GM12878 (cell line): ENCODE measurements around the gene HOXB13. TPM values are rescaled to one million over a fixed set of nuclear protein-coding genes. Genes with fewer than 3 reads are reported as not detected.
A peak's percentile ranks its signal among the peaks of the same experiment; 100 is the strongest.

ENCODE experiments used
- ATAC-seq: fragments of 200-7000 bp; cut with Tn5 transposase; 3 replicates; pipeline ENCODE4 v1.9.1; 2020; ENCODE audit warnings: mild to moderate bottlenecking, moderate library complexity
- BruUV-seq: library from RNA; stranded (reverse); fragments of 400-500 nt; replicated peaks from 2 replicates; lab custom pipeline; 2021; lab: Mats Ljungman, UMichigan
- CTCF ChIA-PET: fragments of 300-600 bp; sonication (Branson Sonifier 250); formaldehyde crosslinking; extraction: SDS; loops from one replicate; lab custom pipeline; 2021; ENCODE audit warnings: inconsistent platforms; lab: Yijun Ruan, JAX
- POLR2A ChIA-PET: fragments of 350-600 bp; formaldehyde crosslinking; extraction: SDS; loops from one replicate; lab custom pipeline; 2021; ENCODE audit warnings: inconsistent platforms; lab: Charles Lee
- RAD21 ChIA-PET: fragments of 300-600 bp; sonication (Branson Sonifier 250); formaldehyde crosslinking; loops from one replicate; lab custom pipeline; 2023; ENCODE audit warnings: antibody characterized with exemption; ENCODE audit not compliant: unreplicated experiment; lab: Charles Lee
- SMC1A ChIA-PET: fragments of 300-600 bp; sonication (Branson Sonifier 250); formaldehyde crosslinking; loops from one replicate; lab custom pipeline; 2023; ENCODE audit not compliant: unreplicated experiment, uncharacterized antibody; lab: Charles Lee
- DNase-seq: peaks from one replicate; pipeline ENCODE4 v3.0.0-alpha.2; 2011; ENCODE audit warnings: low read depth, low spot score
- FAIRE-seq: peaks from 3 replicates; lab custom pipeline; 2011; peaks lifted over from hg19 to GRCh38; lab: Jason Lieb, UNC
- H2AFZ ChIP-seq: 2 replicates; pipeline ENCODE4 v1.6.0; 2011; ENCODE audit warnings: low read depth, low read length, control low read depth; ENCODE audit not compliant: control insufficient read depth
- H3K27ac ChIP-seq: 2 replicates; pipeline ENCODE4 v1.5.1; 2011; ENCODE audit warnings: control low read depth; ENCODE audit not compliant: control insufficient read depth, insufficient read depth
- H3K27me3 ChIP-seq, 2 experiments: replicated peaks in 1 of 2; 2 replicates each; pipeline versions ENCODE4 v1.6.0 to v1.6.1; 2011; ENCODE audit warnings: low read length in 1 of 2; ENCODE audit not compliant: control insufficient read depth in 2 of 2, insufficient read depth in 2 of 2
- H3K36me3 ChIP-seq, 2 experiments: 2 replicates each; pipeline ENCODE4 v1.5.1; 2011; ENCODE audit warnings: low read length in 1 of 2; ENCODE audit not compliant: control insufficient read depth in 2 of 2, insufficient read depth in 2 of 2
- H3K4me1 ChIP-seq: 2 replicates; pipeline ENCODE4 v1.6.1; 2011; ENCODE audit warnings: mild to moderate bottlenecking, low read length, moderate library complexity, mixed read lengths; ENCODE audit not compliant: control insufficient read depth, insufficient read depth
- H3K4me2 ChIP-seq: 2 replicates; pipeline ENCODE4 v1.6.0; 2011; ENCODE audit warnings: control low read depth; ENCODE audit not compliant: control insufficient read depth, insufficient read depth
- H3K4me3 ChIP-seq: fragments of 200-600 bp; sonication (generic); 2 replicates; pipeline ENCODE4 v1.5.1; 2016
- H3K79me2 ChIP-seq: 2 replicates; pipeline ENCODE4 v1.6.0; 2011; ENCODE audit warnings: low read length; ENCODE audit not compliant: control insufficient read depth, insufficient read depth
- H3K9ac ChIP-seq: 2 replicates; pipeline ENCODE4 v1.8.0; 2011; ENCODE audit warnings: low read length, control low read depth, mixed read lengths; ENCODE audit not compliant: control insufficient read depth, insufficient read depth
- H3K9me3 ChIP-seq: replicated peaks from 3 replicates; pipeline ENCODE4 v1.5.1; 2011; ENCODE audit warnings: mild to moderate bottlenecking, low read length; ENCODE audit not compliant: control insufficient read depth, insufficient read depth
- H4K20me1 ChIP-seq: 2 replicates; pipeline ENCODE4 v1.6.0; 2011; ENCODE audit not compliant: control insufficient read depth, insufficient read depth
- CHD2 ChIP-seq: IDR thresholded peaks from 2 replicates; pipeline ENCODE4 v1.6.1; 2011; ENCODE audit warnings: low read depth, low read length, improper control_type of control experiment, borderline replicate concordance
- CREB1 ChIP-seq: IDR thresholded peaks from 2 replicates; pipeline ENCODE4 v1.6.1; 2012; ENCODE audit warnings: low read depth, mild to moderate bottlenecking, inconsistent platforms
- HDAC2 ChIP-seq: fragments of 200-600 bp; sonication (generic); IDR thresholded peaks from 2 replicates; pipeline ENCODE4 v1.6.1; 2017
- KDM1A ChIP-seq: fragments of 200-600 bp; sonication (generic); IDR thresholded peaks from 2 replicates; pipeline ENCODE4 v1.6.1; 2016; ENCODE audit warnings: borderline replicate concordance
- POLR2AphosphoS5 ChIP-seq: IDR thresholded peaks from 2 replicates; pipeline ENCODE4 v1.6.1; 2011; ENCODE audit warnings: mild to moderate bottlenecking, low read length, inconsistent platforms
- SUZ12 ChIP-seq: fragments of 200-600 bp; sonication (generic); IDR thresholded peaks from one replicate; pipeline ENCODE4 v1.6.1; 2018; ENCODE audit warnings: antibody characterized with exemption, mild to moderate bottlenecking; ENCODE audit not compliant: unreplicated experiment
- ZSCAN29 ChIP-seq: fragments of 450-650 bp; IDR thresholded peaks from 2 replicates; pipeline ENCODE4 v1.6.1; 2017; ENCODE audit warnings: mild to moderate bottlenecking, moderate library complexity
- WGBS: methylation state at CpG from one replicate; pipeline ENCODE4 v1.1.6; 2016; ENCODE audit warnings: low lambda C conversion rate; ENCODE audit not compliant: insufficient replicate concordance, insufficient coverage; ENCODE audit errors: missing lambda C conversion rate; 5-methylcytosine and 5-hydroxymethylcytosine counted together
- in situ Hi-C: fragments of 300-500 bp; cut with MboI; formaldehyde crosslinking; loops from 9 replicates; pipeline ENCODE4 v1.14.3; 2018; ENCODE audit warnings: mixed read lengths
- intact Hi-C: fragments of 100-400 bp; cut with micrococcal nuclease; formaldehyde crosslinking; loops from one replicate; pipeline ENCODE4 v1.14.2; 2022; ENCODE audit not compliant: unreplicated experiment
- polyA plus RNA-seq, 11 experiments: library from polyadenylated mRNA; depleted of rRNA in 4 of 11; unstranded in 6 of 11; stranded (reverse) in 5 of 11; fragments of >200 nt; fragmentation: Nextera tagmentation in 4 of 11; fragmentation: Illumina TruSeq in 1 of 11; extraction: Ambion mirVana in 4 of 11; extraction: Trizol in 1 of 11; gene quantifications; 1 replicate in 1 of 11; 2 replicates in 10 of 11; pipeline versions ENCODE4 v1.2.1 to v1.2.3, GENCODE V29; 2011 to 2016; ENCODE audit warnings: inconsistent platforms in 2 of 11, missing spikeins in 2 of 11, low read depth in 1 of 11
- total RNA-seq, 4 experiments: library from RNA; depleted of rRNA in 3 of 4; stranded (reverse); fragments of >200 nt in 3 of 4; fragmentation: Illumina TruSeq in 1 of 4; extraction: Trizol in 1 of 4; gene quantifications; 2 replicates each; pipeline versions ENCODE4 v1.2.1 to v1.2.3, GENCODE V29; 2013 to 2021
- TF ChIP-seq, protein P1 (sequence below): fragments of 450-650 bp; IDR thresholded peaks from 2 replicates; pipeline ENCODE4 v1.6.1; 2017; ENCODE audit warnings: mild to moderate bottlenecking, moderate library complexity

Gene HOXB13
- total and polyA plus RNA-seq, 10 of the 15 experiments (the other 5 are each of a cell fraction or from before 2014, with no cell fraction given): 0.05 TPM; not detected in 9

DNA sequence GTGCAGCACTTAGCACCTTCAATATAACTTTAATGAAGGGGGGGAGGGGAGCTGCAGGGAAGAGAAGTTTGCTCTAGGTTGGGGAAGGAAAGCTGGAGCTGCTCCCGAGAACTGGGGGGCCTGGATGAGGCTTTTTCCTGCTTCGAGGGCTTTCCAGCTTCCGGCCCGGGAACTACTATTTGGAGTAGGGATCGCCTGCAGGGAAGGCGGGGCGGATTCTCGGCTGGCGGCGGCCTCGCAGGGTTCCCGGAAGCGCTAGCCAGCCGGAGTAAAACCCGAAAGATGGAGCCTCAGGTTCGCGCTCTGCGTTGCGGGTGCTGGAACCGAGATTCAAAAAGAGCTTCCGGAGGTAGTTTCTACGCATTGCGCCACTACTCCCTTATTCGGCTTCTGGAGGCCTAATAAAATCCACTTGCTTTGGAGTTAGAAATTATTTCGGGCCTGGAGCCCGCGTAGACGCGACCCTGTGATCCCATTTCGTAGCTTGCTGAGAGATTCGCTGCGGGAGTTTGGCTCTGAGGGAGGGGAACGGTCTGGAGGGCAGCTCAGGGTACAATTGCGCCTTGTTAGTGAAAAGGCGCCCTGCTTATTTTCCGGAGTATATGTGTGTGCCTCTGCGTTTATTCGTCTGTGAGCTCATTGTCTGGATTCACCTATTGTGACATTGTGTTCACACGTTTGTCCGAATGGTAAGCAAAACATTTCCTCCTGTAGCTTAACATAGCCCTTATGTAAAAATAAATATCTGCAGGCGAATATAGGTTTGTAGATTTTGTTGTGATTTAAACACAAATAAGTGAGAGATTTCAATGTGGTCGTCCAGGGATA is 4.9 kb downstream of the HOXB13 start:
- Histone ChIP-seq H3K4me1 (no peaks in the 10 kb centered on the region; the same call in 1 of the 2 replicates), H3K9me3 (no peaks in the 10 kb centered on the region; the same call in 2 of the 3 replicates), H3K36me3 (no peaks in the 10 kb centered on the region), H3K4me2 (peak overlapping the region; percentile 63), H3K9ac (no peak overlapping the region), H3K27ac (no peak overlapping the region), H3K4me3 (no peak overlapping the region), H3K27me3 (peaks cover 39 to 63% of the 10 kb centered on the region in 2 experiments), H4K20me1 (no peaks in the 10 kb centered on the region), H2AFZ (no peak overlapping the region), H3K79me2 (no peaks in the 10 kb centered on the region)
- WGBS: 9% methylated on average over 42 of the region's 42 CpGs
- in situ Hi-C loops: no loop called here
- ChIA-PET CTCF (interaction anchor here (0.6 to 7.5 kb wide), 46 partner anchors 8 to 336 kb away, joined by 3 to 108 read pairs (median 5); partner anchors contain the start of gene ATP5MC1), SMC1A (interaction anchor here (0.6 to 3.9 kb wide), 19 partner anchors 9 to 309 kb away, joined by 3 to 26 read pairs (median 4); no protein-coding TSS in a partner anchor), RAD21 (interaction anchor here (0.7 to 5.5 kb wide), 15 partner anchors 14 to 169 kb away, joined by 3 to 67 read pairs (median 3); partner anchors contain the start of gene ATP5MC1), POLR2A (no interaction called here)
- BruUV-seq: no TSS peak
- TF ChIP-seq POLR2AphosphoS5 (no peak), ZSCAN29 (peak; percentile 98), SUZ12 (peak; percentile 31)
- ATAC-seq: peak; percentile 34; the same call in 1 of the 3 replicates
- peak; percentile 47 for FAIRE-seq
- intact Hi-C loops: loop anchor here (1.0 to 5.0 kb wide), 3 partner anchors 45 to 156 kb away; no protein-coding TSS in a partner anchor
- DNase-seq: no peak

DNA sequence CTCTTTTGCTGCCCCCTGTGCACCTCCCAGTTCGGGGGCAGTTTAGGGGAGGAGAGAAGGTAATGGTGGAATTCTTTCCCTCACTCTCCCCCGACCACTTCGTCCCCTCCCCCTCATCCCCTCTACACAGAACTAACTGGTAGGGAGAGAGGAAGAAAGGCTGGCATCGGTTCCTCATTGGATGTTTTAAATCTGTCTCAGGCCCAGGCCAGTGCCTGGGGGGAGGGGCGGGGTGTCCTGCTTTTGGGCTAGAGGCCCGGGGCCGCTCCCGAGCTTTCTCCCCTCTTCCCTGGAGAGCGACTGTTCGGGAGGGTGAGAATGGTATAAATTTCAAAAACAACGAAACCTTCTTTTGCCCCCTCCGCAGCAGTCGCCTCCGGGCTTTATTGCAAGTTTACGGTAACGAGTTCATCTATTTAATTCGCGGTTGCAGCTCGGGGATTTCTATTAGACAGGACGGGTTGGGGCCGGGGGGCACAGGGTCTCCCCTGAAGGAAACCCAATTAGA is 5.6 kb downstream of the HOXB13 start, which contains the start of gene PRAC2:
PRAC2 (plus strand) TSS at position 271 of the 508 bp plus-strand sequence. CDS start 1,226 bp downstream, outside the sequence.
- WGBS: 12% methylated on average over 20 of the region's 21 CpGs
- in situ Hi-C loops (no loop called here), intact Hi-C loops (loop anchor here (5.0 kb wide), 1 partner anchor 69 kb away; no protein-coding TSS in a partner anchor)
- CTCF ChIA-PET: interaction anchor here (0.7 to 7.5 kb wide), 22 partner anchors 10 to 171 kb away, joined by 3 to 108 read pairs (median 9); no protein-coding TSS in a partner anchor
- Histone ChIP-seq H3K4me2 (peak within 1 kb of the TSS; percentile 63), H3K9ac (no peak within 1 kb of the TSS), H3K4me1 (no peaks in the 10 kb centered on the region; the same call in 1 of the 2 replicates), H3K27me3 (peaks cover 41 to 66% of the 10 kb centered on the region in 2 experiments), H4K20me1 (no peaks in the 10 kb centered on the region), H3K27ac (no peak within 1 kb of the TSS), H3K4me3 (no peak within 1 kb of the TSS), H3K79me2 (no peaks in the 10 kb centered on the region), H2AFZ (no peak within 1 kb of the TSS), H3K9me3 (no peaks in the 10 kb centered on the region; the same call in 2 of the 3 replicates), H3K36me3 (no peaks in the 10 kb centered on the region)
- RAD21 ChIA-PET: interaction anchor here (0.8 to 5.5 kb wide), 5 partner anchors 44 to 161 kb away, joined by 3 to 67 read pairs (median 21); no protein-coding TSS in a partner anchor
- ATAC-seq (no peak), FAIRE-seq (no peak), DNase-seq (no peak)
- no TSS peak for BruUV-seq
- SMC1A ChIA-PET: interaction anchor here (0.7 to 3.9 kb wide), 9 partner anchors 8 to 161 kb away, joined by 3 to 26 read pairs (median 4); no protein-coding TSS in a partner anchor
- POLR2A ChIA-PET: no interaction called here
- TF ChIP-seq KDM1A (no peak), HDAC2 (no peak), CREB1 (no peak), CHD2 (no peak)
- TF ChIP-seq, protein P1, sequence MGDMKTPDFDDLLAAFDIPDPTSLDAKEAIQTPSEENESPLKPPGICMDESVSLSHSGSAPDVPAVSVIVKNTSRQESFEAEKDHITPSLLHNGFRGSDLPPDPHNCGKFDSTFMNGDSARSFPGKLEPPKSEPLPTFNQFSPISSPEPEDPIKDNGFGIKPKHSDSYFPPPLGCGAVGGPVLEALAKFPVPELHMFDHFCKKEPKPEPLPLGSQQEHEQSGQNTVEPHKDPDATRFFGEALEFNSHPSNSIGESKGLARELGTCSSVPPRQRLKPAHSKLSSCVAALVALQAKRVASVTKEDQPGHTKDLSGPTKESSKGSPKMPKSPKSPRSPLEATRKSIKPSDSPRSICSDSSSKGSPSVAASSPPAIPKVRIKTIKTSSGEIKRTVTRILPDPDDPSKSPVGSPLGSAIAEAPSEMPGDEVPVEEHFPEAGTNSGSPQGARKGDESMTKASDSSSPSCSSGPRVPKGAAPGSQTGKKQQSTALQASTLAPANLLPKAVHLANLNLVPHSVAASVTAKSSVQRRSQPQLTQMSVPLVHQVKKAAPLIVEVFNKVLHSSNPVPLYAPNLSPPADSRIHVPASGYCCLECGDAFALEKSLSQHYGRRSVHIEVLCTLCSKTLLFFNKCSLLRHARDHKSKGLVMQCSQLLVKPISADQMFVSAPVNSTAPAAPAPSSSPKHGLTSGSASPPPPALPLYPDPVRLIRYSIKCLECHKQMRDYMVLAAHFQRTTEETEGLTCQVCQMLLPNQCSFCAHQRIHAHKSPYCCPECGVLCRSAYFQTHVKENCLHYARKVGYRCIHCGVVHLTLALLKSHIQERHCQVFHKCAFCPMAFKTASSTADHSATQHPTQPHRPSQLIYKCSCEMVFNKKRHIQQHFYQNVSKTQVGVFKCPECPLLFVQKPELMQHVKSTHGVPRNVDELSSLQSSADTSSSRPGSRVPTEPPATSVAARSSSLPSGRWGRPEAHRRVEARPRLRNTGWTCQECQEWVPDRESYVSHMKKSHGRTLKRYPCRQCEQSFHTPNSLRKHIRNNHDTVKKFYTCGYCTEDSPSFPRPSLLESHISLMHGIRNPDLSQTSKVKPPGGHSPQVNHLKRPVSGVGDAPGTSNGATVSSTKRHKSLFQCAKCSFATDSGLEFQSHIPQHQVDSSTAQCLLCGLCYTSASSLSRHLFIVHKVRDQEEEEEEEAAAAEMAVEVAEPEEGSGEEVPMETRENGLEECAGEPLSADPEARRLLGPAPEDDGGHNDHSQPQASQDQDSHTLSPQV: no peak
